Loucy (cell line): Measurements from ENCODE around the gene PCDHGA5.

Experiments used
- EZH2phosphoT487 ChIP-seq: fragments of 200-600 bp; IDR thresholded peaks from 2 replicates; pipeline ENCODE4 v1.6.1; 2018; ENCODE audit warnings: antibody characterized with exemption, mild to moderate bottlenecking, moderate library complexity, borderline replicate concordance
- TF ChIP-seq, protein P1 (sequence below): fragments of 200-600 bp; sonication (generic); conservative IDR thresholded peaks from 2 replicates; pipeline ENCODE4 v1.5.1; 2014; ENCODE audit warnings: mild to moderate bottlenecking, antibody characterized with exemption, low read length

DNA sequence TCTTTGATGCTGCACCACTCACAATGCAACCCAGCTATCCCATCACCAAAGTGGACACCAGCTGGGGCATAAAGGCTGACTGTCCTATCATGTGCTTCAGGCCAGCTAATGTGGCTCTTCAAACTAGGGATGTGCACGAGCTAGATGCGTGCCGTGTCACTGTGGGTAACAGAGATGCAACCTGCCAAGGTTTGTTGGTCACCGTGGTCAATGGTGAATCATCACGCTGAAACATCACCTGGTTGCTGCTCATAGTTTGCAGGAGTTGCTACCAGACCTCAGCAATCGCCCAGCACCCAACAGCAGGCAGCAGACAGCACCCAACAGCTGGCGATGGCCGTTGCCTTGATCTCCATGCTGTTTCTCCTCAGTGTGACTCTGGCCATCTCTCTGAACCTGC lies 35.7 kb upstream of the PCDHGA5 start:
- TF ChIP-seq, protein P1, sequence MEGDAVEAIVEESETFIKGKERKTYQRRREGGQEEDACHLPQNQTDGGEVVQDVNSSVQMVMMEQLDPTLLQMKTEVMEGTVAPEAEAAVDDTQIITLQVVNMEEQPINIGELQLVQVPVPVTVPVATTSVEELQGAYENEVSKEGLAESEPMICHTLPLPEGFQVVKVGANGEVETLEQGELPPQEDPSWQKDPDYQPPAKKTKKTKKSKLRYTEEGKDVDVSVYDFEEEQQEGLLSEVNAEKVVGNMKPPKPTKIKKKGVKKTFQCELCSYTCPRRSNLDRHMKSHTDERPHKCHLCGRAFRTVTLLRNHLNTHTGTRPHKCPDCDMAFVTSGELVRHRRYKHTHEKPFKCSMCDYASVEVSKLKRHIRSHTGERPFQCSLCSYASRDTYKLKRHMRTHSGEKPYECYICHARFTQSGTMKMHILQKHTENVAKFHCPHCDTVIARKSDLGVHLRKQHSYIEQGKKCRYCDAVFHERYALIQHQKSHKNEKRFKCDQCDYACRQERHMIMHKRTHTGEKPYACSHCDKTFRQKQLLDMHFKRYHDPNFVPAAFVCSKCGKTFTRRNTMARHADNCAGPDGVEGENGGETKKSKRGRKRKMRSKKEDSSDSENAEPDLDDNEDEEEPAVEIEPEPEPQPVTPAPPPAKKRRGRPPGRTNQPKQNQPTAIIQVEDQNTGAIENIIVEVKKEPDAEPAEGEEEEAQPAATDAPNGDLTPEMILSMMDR = no peak
- TF ChIP-seq EZH2phosphoT487 = no peak
